NCI-H446 (cell line): Measurements from ENCODE around the gene SFXN2.
"Not testable (repeated sequence)": the region's sequence is repeated elsewhere in the genome, so short reads cannot be mapped to it uniquely, and the experiment has no call there.

Experiments
- DNase-seq, 2 experiments: peaks; one replicate each; lab custom pipeline; 2025; lab: John Stamatoyannopoulos, UW

Gene SFXN2

GRCh38 chr10:102679596-102679995, 34.8 kb upstream of the SFXN2 start:
- no peak for DNase-seq

GRCh38 chr10:102681696-102682095, 32.7 kb upstream of the SFXN2 start:
- no peak for DNase-seq

GRCh38 chr10:102682416-102682815, 32.0 kb upstream of the SFXN2 start:
- DNase-seq = no peak

- no peak for DNase-seq
Measured at GRCh38 chr10:102682981-102683380, 31.5 kb upstream of the SFXN2 start.

GRCh38 chr10:102683736-102684135, 30.7 kb upstream of the SFXN2 start:
- DNase-seq = no peak

- DNase-seq = no peak
Measured at GRCh38 chr10:102691285-102692066, 23.0 kb upstream of the SFXN2 start.

- not testable (repeated sequence) for DNase-seq
Measured at GRCh38 chr10:102695401-102695800, 19.0 kb upstream of the SFXN2 start.

- DNase-seq = no peak
Measured at GRCh38 chr10:102696736-102697135, 17.7 kb upstream of the SFXN2 start.

GRCh38 chr10:102698894-102699293, 15.5 kb upstream of the SFXN2 start:
- DNase-seq = no peak

- no peak for DNase-seq
Measured at GRCh38 chr10:102701272-102701671, 13.2 kb upstream of the SFXN2 start.

GRCh38 chr10:102701796-102702195, 12.6 kb upstream of the SFXN2 start:
- no peak for DNase-seq

- no peak for DNase-seq
Measured at GRCh38 chr10:102702742-102703141, 11.7 kb upstream of the SFXN2 start.

- no peak for DNase-seq
Measured at GRCh38 chr10:102704915-102705314, 9.5 kb upstream of the SFXN2 start.

GRCh38 chr10:102705531-102705930, 8.9 kb upstream of the SFXN2 start:
- no peak for DNase-seq

GRCh38 chr10:102710609-102711008, 3.8 kb upstream of the SFXN2 start:
- no peak for DNase-seq

- no peak for DNase-seq
Measured at GRCh38 chr10:102712089-102712488, 2.3 kb upstream of the SFXN2 start.

GRCh38 chr10:102712843-102713538, 1.4 kb upstream of the SFXN2 start:
- no peak for DNase-seq

GRCh38 chr10:102713539-102713813, 960 bp upstream of the SFXN2 start:
- no peak for DNase-seq

- DNase-seq = peak; percentile 76 to 95
Measured at GRCh38 chr10:102713814-102714620, 419 bp upstream of the SFXN2 start, which contains the start of gene ARL3. Gene ARL3, minus strand, starts transcription at chr10:102714397. Its CDS starts 122 bp downstream, at chr10:102714275.

GRCh38 chr10:102715880-102716279, 1.4 kb downstream of the SFXN2 start:
- no peak for DNase-seq

- not testable (repeated sequence) for DNase-seq
Measured at GRCh38 chr10:102716900-102717565, 2.6 kb downstream of the SFXN2 start.

GRCh38 chr10:102718220-102718619, 3.8 kb downstream of the SFXN2 start:
- DNase-seq = peak in 1 of 2 experiments; percentile 1
